Endothelial cell of umbilical vein (primary cell): ENCODE results near the gene QSOX2.

Source experiments
- CTCF ChIP-seq, 2 donors: IDR thresholded peaks; 1 replicate in 1 of 2; 2 replicates in 1 of 2; pipeline ENCODE4 v1.5.1; 2011; ENCODE audit warnings: low read length in 2 of 2, mild to moderate bottlenecking in 2 of 2, moderate library complexity in 2 of 2, control low read depth in 1 of 2, inconsistent platforms in 1 of 2, low read depth in 1 of 2; ENCODE audit not compliant: insufficient read depth in 1 of 2; ENCODE audit errors: extremely low read depth in 1 of 2
- EZH2 ChIP-seq: IDR thresholded peaks from 2 replicates; pipeline ENCODE4 v1.6.1; 2012; ENCODE audit warnings: borderline replicate concordance, low read depth, mild to moderate bottlenecking, moderate library complexity, low read length, inconsistent platforms; ENCODE audit not compliant: severe bottlenecking
- POLR2A ChIP-seq: IDR thresholded peaks from 2 replicates; pipeline ENCODE4 v1.6.1; 2012; ENCODE audit warnings: low read depth, mild to moderate bottlenecking, control low read depth, low read length

- TF ChIP-seq CTCF (IDR thresholded peaks at IDR 0.05; ENCODE audit: extremely low read depth in 1 of 2, insufficient read depth in 1 of 2, low read depth in 1 of 2, low read length in 2 of 2): no peak
- TF ChIP-seq POLR2A: no peak
- no peak for TF ChIP-seq EZH2
Observed at GRCh38 chr9:136200424-136200823, 45.2 kb downstream of the QSOX2 start.
